ENCODE data around the gene HOXC6. TPM values are rescaled to one million over a fixed set of nuclear protein-coding genes. Genes with fewer than 3 reads are reported as not detected.

HOXC6 gene
- total RNA-seq, 4 donors from 2014 or later = 0.21 to 1.1 (median 0.30) TPM; not detected in 1

DNA sequence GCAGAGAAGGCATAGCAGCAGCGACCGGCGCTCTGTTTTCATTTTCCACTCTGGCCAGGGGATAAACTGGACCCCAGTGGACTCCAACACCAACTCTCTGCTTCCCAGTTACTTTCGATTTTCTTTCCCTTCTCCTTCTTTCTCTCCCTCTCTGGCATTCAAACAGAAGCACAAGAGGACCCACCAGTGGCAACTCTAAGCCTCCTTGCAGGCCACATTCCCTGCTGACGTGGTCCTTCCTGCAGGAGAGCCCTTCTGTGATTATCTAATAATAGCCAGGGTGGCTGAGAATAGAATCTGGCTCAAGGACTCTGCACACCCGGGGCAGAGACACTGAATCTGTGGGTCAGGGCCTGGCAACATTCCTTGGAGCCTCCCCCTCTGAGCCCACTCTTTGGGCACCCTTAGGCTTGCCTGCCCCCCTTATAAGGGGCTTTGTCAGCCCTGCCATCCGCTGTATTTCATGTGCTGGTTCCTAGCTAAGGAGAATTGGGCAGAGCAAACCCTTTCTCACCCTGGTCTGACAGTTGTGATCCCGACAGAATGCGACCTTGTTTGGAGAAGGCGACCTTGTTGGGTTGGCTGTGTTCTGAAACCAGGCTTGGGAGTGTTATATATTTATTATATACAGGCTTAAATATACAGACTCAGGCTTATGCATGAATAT lies 8.2 kb upstream of the HOXC6 start:
- Histone ChIP-seq H3K36me3 (no peaks in the 10 kb centered on the region), H3K27ac (peak overlapping the region in 1 of 4 donors; percentile 22), H3K9me3 (no peaks in the 10 kb centered on the region), H3K4me1 (peaks cover 3 to 48% (median 8%) of the 10 kb centered on the region in 3 donors), H3K4me3 (peak overlapping the region in 1 of 4 donors; percentile 10), H3K27me3 (peaks cover 7 to 100% (median 19%) of the 10 kb centered on the region in 4 donors)
- no peak for DNase-seq
- TF ChIP-seq, protein P1, sequence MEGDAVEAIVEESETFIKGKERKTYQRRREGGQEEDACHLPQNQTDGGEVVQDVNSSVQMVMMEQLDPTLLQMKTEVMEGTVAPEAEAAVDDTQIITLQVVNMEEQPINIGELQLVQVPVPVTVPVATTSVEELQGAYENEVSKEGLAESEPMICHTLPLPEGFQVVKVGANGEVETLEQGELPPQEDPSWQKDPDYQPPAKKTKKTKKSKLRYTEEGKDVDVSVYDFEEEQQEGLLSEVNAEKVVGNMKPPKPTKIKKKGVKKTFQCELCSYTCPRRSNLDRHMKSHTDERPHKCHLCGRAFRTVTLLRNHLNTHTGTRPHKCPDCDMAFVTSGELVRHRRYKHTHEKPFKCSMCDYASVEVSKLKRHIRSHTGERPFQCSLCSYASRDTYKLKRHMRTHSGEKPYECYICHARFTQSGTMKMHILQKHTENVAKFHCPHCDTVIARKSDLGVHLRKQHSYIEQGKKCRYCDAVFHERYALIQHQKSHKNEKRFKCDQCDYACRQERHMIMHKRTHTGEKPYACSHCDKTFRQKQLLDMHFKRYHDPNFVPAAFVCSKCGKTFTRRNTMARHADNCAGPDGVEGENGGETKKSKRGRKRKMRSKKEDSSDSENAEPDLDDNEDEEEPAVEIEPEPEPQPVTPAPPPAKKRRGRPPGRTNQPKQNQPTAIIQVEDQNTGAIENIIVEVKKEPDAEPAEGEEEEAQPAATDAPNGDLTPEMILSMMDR (IDR thresholded peaks at IDR 0.05) = no peak
- TF ChIP-seq POLR2A (IDR thresholded peaks at IDR 0.05) = no peak
- 52 to 66% methylated on average over 9 to 10 of the region's 10 CpGs for WGBS, 2 donors
- intact Hi-C loops (cut with DNase I) = no loop called here

DNA sequence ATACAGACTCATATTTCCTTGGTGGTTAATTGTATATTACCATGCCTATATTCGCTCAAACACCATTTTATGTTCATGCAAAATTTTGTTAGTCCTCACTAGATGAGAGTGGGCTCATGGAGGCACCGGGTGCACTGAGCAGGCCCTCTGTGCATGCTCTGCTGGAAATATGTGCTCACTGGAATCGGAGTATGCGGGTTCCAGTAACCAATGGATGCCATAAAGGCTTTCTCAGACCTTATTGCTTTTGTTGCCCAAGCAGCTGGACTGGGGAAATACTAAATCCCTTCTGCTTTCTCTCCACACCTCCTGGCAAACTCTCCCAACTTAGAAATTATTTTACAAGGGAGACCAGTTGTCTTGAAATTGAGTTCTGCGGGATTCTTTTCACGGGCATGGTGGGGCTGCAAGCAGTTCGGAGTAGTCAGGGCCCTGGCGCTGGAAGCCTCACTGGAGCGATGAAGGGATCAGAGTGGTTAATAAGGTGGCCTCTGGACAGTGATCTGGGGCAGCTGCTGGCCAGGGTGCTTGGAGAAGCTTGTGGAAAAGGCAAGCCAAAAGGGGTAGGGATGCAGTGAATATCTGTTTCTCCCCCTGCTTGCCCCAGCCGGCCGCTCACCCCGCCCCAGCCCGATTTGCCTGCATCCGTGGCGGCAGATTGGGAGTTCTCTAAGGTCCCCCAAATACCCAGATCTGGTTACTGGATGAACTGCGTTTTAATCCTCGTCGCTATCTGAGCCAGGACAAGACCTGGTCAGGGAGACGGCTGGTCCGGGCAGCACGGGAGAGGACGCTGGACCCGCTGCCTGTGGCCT lies 7.4 kb upstream of the HOXC6 start:
- intact Hi-C loops (cut with DNase I) = no loop called here
- Histone ChIP-seq H3K4me3 (no peak overlapping the region), H3K9me3 (no peaks in the 10 kb centered on the region), H3K36me3 (no peaks in the 10 kb centered on the region), H3K27me3 (peaks cover 4 to 100% (median 15%) of the 10 kb centered on the region in 4 donors), H3K4me1 (peaks cover 3 to 48% (median 8%) of the 10 kb centered on the region in 3 donors), H3K27ac (no peak overlapping the region)
- no peak for TF ChIP-seq POLR2A (IDR thresholded peaks at IDR 0.05)
- TF ChIP-seq, protein P1 (IDR thresholded peaks at IDR 0.05) = no peak
- no peak for DNase-seq
- 65 to 73% methylated on average over 14 of the region's 23 CpGs for WGBS, 2 donors

DNA sequence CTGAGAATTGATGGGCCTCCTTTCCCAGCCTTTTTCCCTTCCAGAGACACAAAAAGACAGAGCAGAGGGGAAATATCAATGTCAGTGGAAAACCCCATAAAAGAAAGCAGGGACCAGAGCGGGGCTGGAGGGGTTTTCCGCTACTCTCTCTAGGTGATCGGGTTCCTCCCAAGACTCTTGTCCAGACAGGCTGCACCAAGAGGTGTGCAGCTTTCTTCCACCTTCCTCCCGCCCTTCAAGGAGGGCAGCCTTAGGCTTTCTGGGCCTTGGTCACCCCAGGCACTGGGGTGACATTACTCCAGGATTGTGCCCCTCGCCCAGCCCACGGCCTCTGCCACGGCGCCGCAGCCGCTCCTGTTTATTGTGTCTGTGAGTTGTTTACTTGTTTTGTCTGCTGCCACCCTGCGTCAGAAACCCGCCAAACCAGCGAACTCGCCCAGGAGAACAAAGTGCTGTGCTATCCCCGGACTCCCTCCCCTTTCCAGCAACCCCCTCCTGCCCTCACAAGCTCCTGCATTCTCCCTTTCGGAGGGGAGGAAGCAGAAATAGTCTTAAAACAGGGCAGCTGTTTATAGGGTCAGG lies 6.7 kb upstream of the HOXC6 start:
- Histone ChIP-seq H3K27ac (no peak overlapping the region), H3K9me3 (no peaks in the 10 kb centered on the region), H3K27me3 (peaks cover 0 to 100% (median 14%) of the 10 kb centered on the region in 4 donors), H3K36me3 (no peaks in the 10 kb centered on the region), H3K4me3 (peak overlapping the region in 2 of 4 donors; percentile 5 to 35), H3K4me1 (peaks cover 3 to 44% (median 5%) of the 10 kb centered on the region in 3 donors)
- intact Hi-C loops (cut with DNase I) = no loop called here
- DNase-seq = no peak
- TF ChIP-seq, protein P1 (IDR thresholded peaks at IDR 0.05) = peak in 2 of 6 experiments; percentile 8 to 30
- no peak for TF ChIP-seq POLR2A (IDR thresholded peaks at IDR 0.05)
- 9 to 27% methylated on average over 8 to 15 of the region's 16 CpGs for WGBS, 2 donors

DNA sequence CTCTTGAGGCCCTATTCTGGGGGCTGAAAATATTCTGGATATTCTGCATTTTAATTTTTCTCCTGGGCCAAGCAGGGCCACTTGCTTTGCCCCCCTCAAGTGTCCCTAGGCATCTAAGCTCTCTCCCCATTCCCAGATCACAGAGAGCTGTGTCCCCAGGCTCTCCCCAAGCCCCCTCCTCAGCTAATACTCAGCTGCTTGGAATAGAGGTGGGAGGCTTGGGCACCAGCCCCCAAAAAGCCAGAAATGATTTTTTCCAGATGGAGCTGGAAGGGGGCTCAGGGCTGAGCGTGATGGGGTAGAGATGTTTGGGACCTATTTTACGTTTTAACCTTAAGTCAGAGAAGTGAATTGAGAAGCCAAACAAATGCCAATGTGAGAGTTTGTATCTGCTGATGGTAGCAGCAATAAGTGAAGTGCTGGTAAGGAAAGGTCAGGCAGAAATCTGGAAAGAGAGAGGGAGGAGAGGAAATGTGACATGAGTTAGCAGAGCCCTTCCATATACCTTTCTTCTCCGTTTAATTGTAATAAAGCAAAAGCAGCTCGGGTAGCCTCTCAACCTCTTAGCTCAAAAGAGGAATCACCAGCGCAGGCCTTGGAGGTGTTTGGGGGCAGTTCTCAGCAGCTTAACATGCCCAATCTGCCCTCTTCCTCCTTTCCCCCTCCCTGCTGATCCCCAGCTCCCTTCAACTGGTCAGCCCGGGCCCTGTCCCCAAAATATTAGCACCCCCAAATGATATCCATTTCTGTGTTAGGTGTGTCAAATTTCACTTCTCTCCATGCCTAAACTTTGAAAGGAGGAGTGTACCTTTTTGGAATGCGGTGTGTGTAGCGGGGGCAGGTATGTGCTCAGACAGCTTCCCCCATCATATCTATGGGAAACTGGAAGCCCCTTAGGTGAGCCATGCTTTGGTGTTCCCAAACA lies 5.0 kb upstream of the HOXC6 start:
- 48 to 64% methylated on average over 8 of the region's 8 CpGs for WGBS, 2 donors
- intact Hi-C loops (cut with DNase I) = no loop called here
- H3K27ac ChIP-seq = no peak overlapping the region
- no peaks in the 10 kb centered on the region for H3K9me3 ChIP-seq
- no peaks in the 10 kb centered on the region for H3K36me3 ChIP-seq
- H3K27me3 ChIP-seq = peaks cover 0 to 100% (median 20%) of the 10 kb centered on the region in 4 donors
- no peak for TF ChIP-seq POLR2A (IDR thresholded peaks at IDR 0.05)
- TF ChIP-seq, protein P1 (IDR thresholded peaks at IDR 0.05) = no peak
- peaks cover 0 to 33% (median 0%) of the 10 kb centered on the region in 3 donors for H3K4me1 ChIP-seq
- no peak for DNase-seq
- no peak overlapping the region for H3K4me3 ChIP-seq

Measured in esophagus squamous epithelium (tissue), 5 donors.